Measurements from ENCODE around the gene MPP7. TPM values are rescaled to one million over a fixed set of nuclear protein-coding genes. Genes with fewer than 3 reads are reported as not detected.
"Not testable (repeated sequence)": the region's sequence is repeated elsewhere in the genome, so short reads cannot be mapped to it uniquely, and the experiment has no call there.

MPP7 gene
- total and polyA plus RNA-seq, 2 donors (not counting 3 experiments of a cell fraction or from before 2014, with no cell fraction given), result 0.17 to 0.73 TPM

DNA sequence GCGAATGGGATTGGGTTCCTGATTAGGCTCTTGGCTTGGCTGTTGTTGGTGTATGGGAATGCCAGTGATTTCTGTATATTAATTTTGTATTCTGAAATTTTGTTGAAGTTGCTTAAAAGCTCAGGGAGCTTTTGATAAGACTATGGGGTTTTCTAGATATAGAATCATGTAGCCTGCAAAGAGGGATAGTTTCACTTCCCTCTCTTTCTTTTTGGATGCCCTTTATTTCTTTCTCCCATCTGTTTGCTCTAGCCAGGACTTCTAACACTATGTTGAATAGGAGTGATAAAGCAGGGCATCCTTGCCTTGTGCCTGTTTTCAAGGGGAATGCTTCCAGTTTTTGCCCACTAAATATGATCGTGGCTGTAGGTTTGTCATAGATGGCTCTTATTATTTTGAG lies 40.4 kb upstream of the MPP7 start:
- no peak overlapping the region for H2AFZ ChIP-seq (ENCODE audit: low read depth, low read length)
- H3K79me2 ChIP-seq (ENCODE audit: control insufficient read depth, insufficient read depth, low read length), result no peaks in the 10 kb centered on the region
- H3K9ac ChIP-seq (replicated peaks; ENCODE audit: extremely low read depth, insufficient read depth, low read length), result no peak overlapping the region
- CTCF ChIA-PET, result no interaction called here
- BruUV-seq (replicated peaks), result no TSS peak
- intact Hi-C loops (cut with micrococcal nuclease) (no loop called here), dilution Hi-C loops (cut with MboI; ENCODE audit: extremely low pct_ligation_motif_present, low sequenced_read_pairs) (no loop called here)
- no peak for DNase-seq (ENCODE audit: low read depth, low spot score)
- no peak overlapping the region for H3K27ac ChIP-seq (ENCODE audit: insufficient read depth, low read depth, low read length)
- POLR2A ChIA-PET, result no interaction called here
- H3K9me3 ChIP-seq (replicated peaks; ENCODE audit: control insufficient read depth, insufficient read depth, low read length), result no peaks in the 10 kb centered on the region
- no peaks in the 10 kb centered on the region for H3K9me1 ChIP-seq (replicated peaks; ENCODE audit: control insufficient read depth, extremely low read depth, insufficient read depth, low read length)
- H3K4me2 ChIP-seq (ENCODE audit: insufficient read depth, low read length), result no peak overlapping the region
- H3K4me1 ChIP-seq (ENCODE audit: control insufficient read depth, extremely low read depth, insufficient read depth, low read length), result no peaks in the 10 kb centered on the region
- H3K36me3 ChIP-seq (ENCODE audit: control insufficient read depth in 2 of 2, extremely low read depth in 1 of 2, insufficient read depth in 2 of 2, low read length in 2 of 2), result no peaks in the 10 kb centered on the region
- H3K27me3 ChIP-seq (ENCODE audit: control insufficient read depth in 2 of 2, insufficient read depth in 2 of 2, low read length in 2 of 2), result no peaks in the 10 kb centered on the region
- no peaks in the 10 kb centered on the region for H4K20me1 ChIP-seq (replicated peaks; ENCODE audit: control insufficient read depth, extremely low read depth, insufficient read depth, low read length)
- no peak overlapping the region for H3K4me3 ChIP-seq (replicated peaks in 1 of 3; ENCODE audit: insufficient read depth in 1 of 3, low read depth in 1 of 3, low read length in 3 of 3)
- TF ChIP-seq POLR2AphosphoS5 (IDR thresholded peaks at IDR 0.05; ENCODE audit: insufficient read depth, low read depth, low read length), result no peak
- no peak for TF ChIP-seq JUN (IDR thresholded peaks at IDR 0.05; ENCODE audit: borderline replicate concordance, insufficient read depth, insufficient read length, low read depth)
- no peak for TF ChIP-seq POLR2A (IDR thresholded peaks at IDR 0.05; ENCODE audit: low read depth, low read length)
- no peak for TF ChIP-seq GATA2 (IDR thresholded peaks at IDR 0.05; ENCODE audit: insufficient read depth, insufficient read length, low read depth, low read length)
- no peak for TF ChIP-seq EZH2 (IDR thresholded peaks at IDR 0.05; ENCODE audit: borderline replicate concordance, low read depth, low read length, severe bottlenecking)
- TF ChIP-seq, protein P1, sequence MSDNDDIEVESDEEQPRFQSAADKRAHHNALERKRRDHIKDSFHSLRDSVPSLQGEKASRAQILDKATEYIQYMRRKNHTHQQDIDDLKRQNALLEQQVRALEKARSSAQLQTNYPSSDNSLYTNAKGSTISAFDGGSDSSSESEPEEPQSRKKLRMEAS (IDR thresholded peaks at IDR 0.05; ENCODE audit: insufficient read depth, insufficient read length), result no peak
- TF ChIP-seq MYC (IDR thresholded peaks at IDR 0.05; ENCODE audit: low read depth, low read length), result no peak
- TF ChIP-seq FOS (IDR thresholded peaks at IDR 0.05; ENCODE audit: borderline replicate concordance, insufficient read depth, low read length), result no peak
- TF ChIP-seq, protein P2, sequence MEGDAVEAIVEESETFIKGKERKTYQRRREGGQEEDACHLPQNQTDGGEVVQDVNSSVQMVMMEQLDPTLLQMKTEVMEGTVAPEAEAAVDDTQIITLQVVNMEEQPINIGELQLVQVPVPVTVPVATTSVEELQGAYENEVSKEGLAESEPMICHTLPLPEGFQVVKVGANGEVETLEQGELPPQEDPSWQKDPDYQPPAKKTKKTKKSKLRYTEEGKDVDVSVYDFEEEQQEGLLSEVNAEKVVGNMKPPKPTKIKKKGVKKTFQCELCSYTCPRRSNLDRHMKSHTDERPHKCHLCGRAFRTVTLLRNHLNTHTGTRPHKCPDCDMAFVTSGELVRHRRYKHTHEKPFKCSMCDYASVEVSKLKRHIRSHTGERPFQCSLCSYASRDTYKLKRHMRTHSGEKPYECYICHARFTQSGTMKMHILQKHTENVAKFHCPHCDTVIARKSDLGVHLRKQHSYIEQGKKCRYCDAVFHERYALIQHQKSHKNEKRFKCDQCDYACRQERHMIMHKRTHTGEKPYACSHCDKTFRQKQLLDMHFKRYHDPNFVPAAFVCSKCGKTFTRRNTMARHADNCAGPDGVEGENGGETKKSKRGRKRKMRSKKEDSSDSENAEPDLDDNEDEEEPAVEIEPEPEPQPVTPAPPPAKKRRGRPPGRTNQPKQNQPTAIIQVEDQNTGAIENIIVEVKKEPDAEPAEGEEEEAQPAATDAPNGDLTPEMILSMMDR (IDR thresholded peaks at IDR 0.05; ENCODE audit: extremely low read depth in 1 of 2, insufficient read depth in 1 of 2, low read depth in 1 of 2, low read length in 2 of 2), result no peak
- no peak for FAIRE-seq

DNA sequence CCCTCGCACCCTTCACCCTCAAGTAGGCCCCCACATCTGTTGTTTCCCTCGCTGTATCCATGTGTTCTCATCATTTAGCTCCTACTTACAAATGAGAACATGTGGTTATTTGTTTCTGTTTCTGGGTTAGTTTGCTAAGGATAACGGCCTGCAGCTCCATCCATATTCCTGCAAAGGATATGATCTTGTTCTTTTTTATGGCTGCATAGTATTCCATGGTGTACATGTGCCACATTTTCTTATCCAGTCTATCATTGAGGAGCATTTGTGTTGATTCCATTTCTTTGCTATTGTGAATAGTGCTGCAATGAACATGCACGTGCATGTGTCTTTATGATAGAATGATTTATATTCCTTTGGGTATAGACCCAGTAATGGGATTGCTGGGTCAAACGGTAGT lies 38.8 kb upstream of the MPP7 start:
- intact Hi-C loops (cut with micrococcal nuclease); BruUV-seq (replicated peaks); CTCF ChIA-PET: not testable (repeated sequence)

More for the DNA sequence above, 38.8 kb upstream of the MPP7 start:
- H3K27me3 ChIP-seq (ENCODE audit: control insufficient read depth in 2 of 2, insufficient read depth in 2 of 2, low read length in 2 of 2); FAIRE-seq; POLR2A ChIA-PET; H3K27ac ChIP-seq (ENCODE audit: insufficient read depth, low read depth, low read length); H3K4me3 ChIP-seq (replicated peaks in 1 of 3; ENCODE audit: insufficient read depth in 1 of 3, low read depth in 1 of 3, low read length in 3 of 3); H3K4me1 ChIP-seq (ENCODE audit: control insufficient read depth, extremely low read depth, insufficient read depth, low read length); H3K9ac ChIP-seq (replicated peaks; ENCODE audit: extremely low read depth, insufficient read depth, low read length); H3K79me2 ChIP-seq (ENCODE audit: control insufficient read depth, insufficient read depth, low read length); H3K9me1 ChIP-seq (replicated peaks; ENCODE audit: control insufficient read depth, extremely low read depth, insufficient read depth, low read length); H4K20me1 ChIP-seq (replicated peaks; ENCODE audit: control insufficient read depth, extremely low read depth, insufficient read depth, low read length); H2AFZ ChIP-seq (ENCODE audit: low read depth, low read length); dilution Hi-C loops (cut with MboI; ENCODE audit: extremely low pct_ligation_motif_present, low sequenced_read_pairs); H3K9me3 ChIP-seq (replicated peaks; ENCODE audit: control insufficient read depth, insufficient read depth, low read length); H3K4me2 ChIP-seq (ENCODE audit: insufficient read depth, low read length); H3K36me3 ChIP-seq (ENCODE audit: control insufficient read depth in 2 of 2, extremely low read depth in 1 of 2, insufficient read depth in 2 of 2, low read length in 2 of 2); DNase-seq (ENCODE audit: low read depth, low spot score): not testable (repeated sequence)

All from endothelial cell of umbilical vein (primary cell).